Heart left ventricle (tissue), 16 donors: ENCODE results near the gene PCDHA9. TPM values are rescaled to one million over a fixed set of nuclear protein-coding genes. Genes with fewer than 3 reads are reported as not detected.
"Not testable (repeated sequence)": the region's sequence is repeated elsewhere in the genome, so short reads cannot be mapped to it uniquely, and the experiment has no call there.

Experiments
- ATAC-seq, 4 donors: fragments of 200-7000 bp; cut with Tn5 transposase; one replicate each; pipeline ENCODE4 v1.9.1; 2020 to 2022; ENCODE audit warnings: moderate library complexity in 4 of 4, mild to moderate bottlenecking in 3 of 4, moderate number of reproducible peaks in 1 of 4
- DNase-seq, 5 donors: peaks; one replicate each; pipeline ENCODE4 v3.0.0-alpha.2; 2020
- H3K27ac ChIP-seq, 12 donors: fragments of 200-600 bp; sonication (generic) in 4 of 12; one replicate each; pipeline versions ENCODE4 v1.5.0 to v1.8.0; 2016 to 2022; ENCODE audit warnings: mild to moderate bottlenecking in 2 of 12
- H3K27me3 ChIP-seq, 9 donors: fragments of 200-600 bp; sonication (generic) in 2 of 9; one replicate each; pipeline versions ENCODE4 v1.5.1 to v1.8.0; 2016 to 2022; ENCODE audit warnings: mild to moderate bottlenecking in 3 of 9
- H3K36me3 ChIP-seq, 9 donors: fragments of 200-600 bp; sonication (generic) in 2 of 9; one replicate each; pipeline versions ENCODE4 v1.5.0 to v1.8.0; 2018 to 2022; ENCODE audit warnings: mild to moderate bottlenecking in 2 of 9
- H3K4me1 ChIP-seq, 12 donors: fragments of 200-600 bp; sonication (generic) in 4 of 12; one replicate each; pipeline versions ENCODE4 v1.5.0 to v1.8.0; 2016 to 2022; ENCODE audit warnings: mild to moderate bottlenecking in 3 of 12
- H3K4me3 ChIP-seq, 12 donors: fragments of 200-600 bp; sonication (generic) in 4 of 12; one replicate each; pipeline versions ENCODE4 v1.5.0 to v1.8.0; 2017 to 2022; ENCODE audit warnings: mild to moderate bottlenecking in 9 of 12, moderate library complexity in 4 of 12
- H3K9me3 ChIP-seq, 12 donors: fragments of 200-600 bp; sonication (generic) in 4 of 12; one replicate each; pipeline versions ENCODE4 v1.5.0 to v1.8.0; 2016 to 2022; ENCODE audit warnings: mild to moderate bottlenecking in 1 of 12
- CTCF ChIP-seq, 12 donors: fragments of 200-600 bp; sonication (generic) in 4 of 12; IDR thresholded peaks; one replicate each; pipeline versions ENCODE4 v1.5.0 to v1.8.0; 2018 to 2022; ENCODE audit warnings: antibody characterized with exemption in 12 of 12, mild to moderate bottlenecking in 5 of 12
- POLR2A ChIP-seq, 2 donors: fragments of 450-650 bp; IDR thresholded peaks; one replicate each; pipeline ENCODE4 v1.6.1; 2017; ENCODE audit warnings: antibody characterized with exemption in 2 of 2, mild to moderate bottlenecking in 2 of 2, moderate library complexity in 2 of 2
- WGBS, 4 donors: extraction: QIAGEN DNeasy Blood & Tissue Kit in 2 of 4; methylation state at CpG; one replicate each; pipeline versions ENCODE4 v1.1.5 to v1.1.7; 2013 to 2018; 5-methylcytosine and 5-hydroxymethylcytosine counted together
- intact Hi-C, 10 donors: fragments of 100-400 bp; cut with DNase I; formaldehyde crosslinking; loops; one replicate each; pipeline versions ENCODE4 v1.11.1 to v1.14.2; 2022
- polyA plus RNA-seq, 2 donors: library from polyadenylated mRNA; stranded (reverse); fragments of 200-250 nt; gene quantifications; one replicate each; pipeline ENCODE4 v1.2.3, GENCODE V29; 2013
- total RNA-seq, 9 donors: library from RNA; depleted of rRNA in 2 of 9; stranded (reverse); fragments of >200 nt in 2 of 9; fragmentation: NEBNext Ultra II Directional in 3 of 9; extraction: Animal tissue kit (Norgen Biotek cat#: 25700) in 3 of 9; gene quantifications; one replicate each; pipeline versions ENCODE4 v1.1.0 to v1.2.4, GENCODE V29; 2016 to 2023
- donor health status: ischemic (EF 13 %, LVEDD 7.1; RV severe dilation, severe dysfunction).
- donor health status: healthy with polysubstance abuse.
- donor health status: DM: no; HTN: yes; CAD: no.
- donor health status: DM: no; HTN: no; CAD: no.
- donor health status: ischemic (EF 25% LVEDD 6.9; RV normal size, moderate dysfunction).
- donor health status: ischemic (EF 25% LVEDD 5.7; RV mildly dilated, moderate dysfunction).
- donor health status: healthy.
- donor health status: DM: yes; HTN: yes; CAD: no.
- donor health status: ischemic (EF 35%, LVEDD 5.7; RV mildly dilated, moderate dysfunction).
- donor health status: nonischemic (EF 11% LVEDD 7.7; RV severe dilation, severe dysfunction).
- donor health status: DM: yes; HTN: yes; CAD: no.
- donor health status: PGD.
- donor health status: ischemic (EF 29% LVEDD 5.4; RV normal size, mild dysfunction).
- donor health status: nonischemic (EF 23%, LVEDD 6.1; RV moderate dilation, normal function).

The PCDHA9 gene
- total and polyA plus RNA-seq, 11 donors: 0.07 to 0.15 (median 0.08) TPM; not detected in 8

- Histone ChIP-seq H3K4me3 (peak within 1 kb of the TSS in 3 of 12 donors; percentile 22 to 29 (median 28)), H3K4me1 (no peaks in the 10 kb centered on the region), H3K27me3 (peaks cover 0 to 59% (median 6%) of the 10 kb centered on the region in 9 donors), H3K9me3 (peaks cover 0 to 36% (median 13%) of the 10 kb centered on the region in 12 donors), H3K36me3 (no peaks in the 10 kb centered on the region), H3K27ac (no peak within 1 kb of the TSS)
- intact Hi-C loops: no loop called here
- no peak for ATAC-seq
- no peak for DNase-seq
- WGBS, 4 donors: 23 to 33% (median 29%) methylated on average over 39 of the region's 39 CpGs
- TF ChIP-seq POLR2A (IDR thresholded peaks at IDR 0.05) (no peak), CTCF (IDR thresholded peaks at IDR 0.05) (peak in 11 of 12 donors; percentile 14 to 51 (median 25))
Observed at GRCh38 chr5:140821375-140822280, 26.6 kb upstream of the PCDHA9 start, which contains the start of gene PCDHA5. PCDHA5 (plus strand) TSS chr5:140821613.

- Histone ChIP-seq H3K27me3 (peaks cover 0 to 66% (median 12%) of the 10 kb centered on the region in 9 donors), H3K36me3 (no peaks in the 10 kb centered on the region), H3K27ac (no peak overlapping the region), H3K4me1 (no peaks in the 10 kb centered on the region), H3K9me3 (peaks cover 0 to 30% (median 9%) of the 10 kb centered on the region in 12 donors), H3K4me3 (no peak overlapping the region)
- intact Hi-C loops: no loop called here
- no peak for DNase-seq
- WGBS, 4 donors: 22 to 26% (median 24%) methylated on average over 6 of the region's 6 CpGs
- no peak for TF ChIP-seq POLR2A (IDR thresholded peaks at IDR 0.05)
- no peak for TF ChIP-seq CTCF (IDR thresholded peaks at IDR 0.05)
- ATAC-seq: no peak
Observed at GRCh38 chr5:140822281-140822629, 25.9 kb upstream of the PCDHA9 start.

- H3K36me3 ChIP-seq, intact Hi-C loops, H3K27ac ChIP-seq, ATAC-seq, H3K4me3 ChIP-seq, H3K4me1 ChIP-seq: not testable (repeated sequence)
- WGBS, 4 donors: 40 to 57% (median 51%) methylated on average over 14 to 48 of the region's 48 CpGs
- Histone ChIP-seq H3K27me3 (peaks cover 0 to 72% (median 14%) of the 10 kb centered on the region in 9 donors), H3K9me3 (peaks cover 0 to 36% (median 11%) of the 10 kb centered on the region in 12 donors)
- peak in 1 of 5 donors; percentile 21 for DNase-seq
Observed at GRCh38 chr5:140822969-140823368, 25.2 kb upstream of the PCDHA9 start.

- WGBS, 4 donors: 47 to 55% (median 51%) methylated on average over 4 to 38 of the region's 38 CpGs
- TF ChIP-seq POLR2A (IDR thresholded peaks at IDR 0.05) (no peak), CTCF (IDR thresholded peaks at IDR 0.05) (no peak)
- peaks cover 0 to 39% (median 13%) of the 10 kb centered on the region in 12 donors for H3K9me3 ChIP-seq
- H3K36me3 ChIP-seq: no peaks in the 10 kb centered on the region
- intact Hi-C loops: no loop called here
- no peak for ATAC-seq
- no peak overlapping the region for H3K27ac ChIP-seq
- H3K4me3 ChIP-seq: no peak overlapping the region
- no peaks in the 10 kb centered on the region for H3K4me1 ChIP-seq
- peaks cover 0 to 77% (median 14%) of the 10 kb centered on the region in 9 donors for H3K27me3 ChIP-seq
- DNase-seq: no peak
Observed at GRCh38 chr5:140823475-140823874, 24.7 kb upstream of the PCDHA9 start.
